HG02885 (cell line): ENCODE results near the gene CFHR5.
"Not testable (repeated sequence)": the region's sequence is repeated elsewhere in the genome, so short reads cannot be mapped to it uniquely, and the experiment has no call there.

Experiments
- ATAC-seq: cut with Tn5 transposase; IDR thresholded peaks from one replicate; pipeline ENCODE4 v1.9.1; 2021; ENCODE audit warnings: mild to moderate bottlenecking; ENCODE audit not compliant: unreplicated experiment, poor library complexity

CFHR5 gene

DNA sequence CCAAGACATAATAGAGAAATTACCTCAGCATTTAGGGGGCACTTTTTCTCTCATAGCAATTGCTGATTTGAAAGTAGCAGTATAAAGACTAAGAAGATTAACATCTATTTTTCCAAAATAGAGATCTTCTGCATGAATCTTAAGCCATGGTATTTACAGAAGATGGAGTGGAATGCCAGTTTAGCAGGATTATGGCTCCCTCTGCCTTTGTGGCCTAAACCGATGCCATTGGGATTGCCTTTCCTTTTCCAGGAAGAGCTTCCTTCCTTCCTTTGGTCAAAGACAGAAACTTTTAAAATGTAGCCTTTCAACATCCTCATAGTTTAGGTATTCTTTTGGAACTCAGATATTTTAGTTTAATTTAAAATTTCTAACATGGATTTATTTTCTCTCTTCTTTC is 39.4 kb downstream of the CFHR5 start:
- ATAC-seq = no peak

GRCh38 chr1:197017558-197018146 is 40.3 kb downstream of the CFHR5 start:
- no peak for ATAC-seq

DNA sequence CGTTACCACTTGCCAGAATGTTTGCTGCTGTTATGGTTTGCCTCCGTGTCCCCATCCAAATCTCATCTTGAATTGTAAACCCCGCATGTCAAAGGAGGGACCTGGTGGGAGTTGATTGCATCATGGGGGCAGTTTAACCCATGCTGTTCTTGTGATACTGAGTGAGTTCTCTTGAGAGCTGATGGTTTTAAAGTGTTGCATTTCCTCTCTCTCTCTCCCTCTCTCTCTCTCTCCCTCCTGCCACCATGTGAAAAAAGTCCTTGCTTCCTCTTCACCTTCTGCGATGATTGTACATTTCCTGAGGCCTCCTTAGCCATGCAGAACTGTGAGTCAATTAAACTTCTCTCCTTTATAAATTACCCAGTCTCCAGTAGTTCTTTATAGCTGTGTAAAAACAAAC is 44.4 kb downstream of the CFHR5 start:
- ATAC-seq = no peak

- ATAC-seq = no peak
Measured at GRCh38 chr1:197024460-197024859, 47.1 kb downstream of the CFHR5 start.

- no peak for ATAC-seq
Measured at GRCh38 chr1:197027359-197027758, 50.0 kb downstream of the CFHR5 start.

GRCh38 chr1:197029749-197030148 is 52.4 kb downstream of the CFHR5 start:
- no peak for ATAC-seq

DNA sequence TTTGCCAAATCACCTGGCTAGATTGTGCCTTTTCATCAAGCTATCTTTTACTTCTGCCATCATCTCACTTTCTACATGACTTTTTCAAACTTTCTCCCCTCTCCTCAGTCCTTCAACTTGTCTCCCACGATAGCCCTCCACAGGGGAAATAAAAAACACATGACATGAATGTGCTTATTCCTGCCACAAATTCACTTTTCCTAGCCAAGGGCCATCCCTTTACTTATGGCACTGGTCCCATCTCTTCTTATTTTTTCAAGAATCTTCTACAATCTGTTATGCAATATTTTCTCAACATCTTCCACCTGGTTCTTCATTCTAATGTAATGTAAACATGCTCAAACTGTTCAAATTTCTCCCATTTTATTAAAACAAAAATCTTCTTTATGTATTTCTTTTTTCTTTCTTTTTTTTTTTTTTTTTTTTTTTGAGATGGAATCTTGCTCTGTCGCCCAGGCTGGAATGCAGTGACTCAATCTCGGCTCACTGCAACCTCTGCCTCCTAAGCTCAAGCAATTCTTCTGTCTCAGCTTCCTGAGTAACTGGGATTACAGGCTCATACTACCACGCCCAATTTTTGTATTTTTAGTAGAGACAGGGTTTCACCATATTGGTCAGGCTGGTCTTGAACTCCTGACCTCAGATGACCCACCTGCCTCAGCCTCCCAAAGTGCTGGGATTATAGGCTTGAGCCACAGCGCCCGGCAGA is 57.4 kb downstream of the CFHR5 start:
- ATAC-seq = not testable (repeated sequence)

- ATAC-seq = no peak
Measured at GRCh38 chr1:197036861-197037260, 59.5 kb downstream of the CFHR5 start.

DNA sequence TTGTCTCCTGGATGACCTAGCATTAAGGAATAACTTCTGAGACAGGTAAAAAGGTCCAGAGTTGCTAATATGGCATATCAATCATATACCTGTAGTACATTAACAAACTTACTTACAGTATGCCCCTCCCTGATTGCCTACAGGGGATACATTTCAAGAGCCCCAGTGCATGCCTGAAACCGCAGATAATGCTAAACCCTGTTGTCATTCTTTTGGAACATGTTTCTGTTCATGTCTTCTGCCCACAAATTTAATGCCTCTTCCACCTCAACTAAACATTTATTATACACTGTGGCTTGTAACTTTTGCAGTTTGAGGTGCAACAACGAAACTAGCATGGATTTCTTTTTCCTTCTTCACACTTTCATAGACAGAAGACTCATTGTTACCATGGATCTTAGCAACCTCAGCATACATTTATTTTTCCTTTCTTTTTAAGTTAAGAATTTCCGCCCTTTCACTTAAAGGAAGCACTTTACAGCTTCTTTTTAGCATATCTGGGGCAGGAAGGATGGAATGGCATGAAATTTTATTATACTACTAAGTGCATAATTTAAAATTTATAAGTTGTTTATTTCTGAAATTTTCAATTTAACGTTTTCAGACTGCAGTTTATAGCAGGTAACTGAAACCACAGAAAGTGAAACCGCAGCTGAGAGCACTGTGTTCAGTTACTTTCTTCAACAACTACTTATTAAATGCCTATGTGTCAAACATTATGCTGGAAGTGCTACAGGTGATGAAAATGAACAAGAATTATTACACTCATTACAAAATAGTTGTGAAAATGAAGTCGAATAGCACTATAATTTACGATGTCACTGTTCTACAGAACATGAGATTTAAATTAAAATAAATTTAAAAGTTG is 64.4 kb downstream of the CFHR5 start:
- ATAC-seq = peak; percentile 83

GRCh38 chr1:197042676-197043341 is 65.5 kb downstream of the CFHR5 start:
- ATAC-seq = no peak

- ATAC-seq = no peak
Measured at GRCh38 chr1:197049100-197049499, 71.7 kb downstream of the CFHR5 start.
